GM10248 (cell line): ENCODE measurements around the gene NDUFB1.

Source experiments
- CTCF ChIA-PET: fragments of 300-600 bp; sonication (Branson Sonifier 250); formaldehyde crosslinking; extraction: SDS; loops from one replicate; lab custom pipeline; 2021; ENCODE audit warnings: antibody characterized with exemption; lab: Yijun Ruan, JAX
- POLR2A ChIA-PET: fragments of 350-650 bp; sonication (Branson Sonifier 250); formaldehyde crosslinking; extraction: SDS; loops from one replicate; lab custom pipeline; 2020; ENCODE audit warnings: antibody characterized with exemption; lab: Yijun Ruan, JAX
- DNase-seq: peaks from one replicate; pipeline ENCODE4 v3.0.0; 2012; ENCODE audit errors: extremely low spot score
- TF ChIP-seq, protein P1 (sequence below): IDR thresholded peaks from 2 replicates; pipeline ENCODE4 v1.5.1; 2012; ENCODE audit warnings: mild to moderate bottlenecking, low read depth; ENCODE audit errors: extremely low read depth, missing control alignments, control extremely low read depth

Gene NDUFB1

GRCh38 chr14:92105893-92106142 lies 15.7 kb downstream of the NDUFB1 start:
- TF ChIP-seq, protein P1, sequence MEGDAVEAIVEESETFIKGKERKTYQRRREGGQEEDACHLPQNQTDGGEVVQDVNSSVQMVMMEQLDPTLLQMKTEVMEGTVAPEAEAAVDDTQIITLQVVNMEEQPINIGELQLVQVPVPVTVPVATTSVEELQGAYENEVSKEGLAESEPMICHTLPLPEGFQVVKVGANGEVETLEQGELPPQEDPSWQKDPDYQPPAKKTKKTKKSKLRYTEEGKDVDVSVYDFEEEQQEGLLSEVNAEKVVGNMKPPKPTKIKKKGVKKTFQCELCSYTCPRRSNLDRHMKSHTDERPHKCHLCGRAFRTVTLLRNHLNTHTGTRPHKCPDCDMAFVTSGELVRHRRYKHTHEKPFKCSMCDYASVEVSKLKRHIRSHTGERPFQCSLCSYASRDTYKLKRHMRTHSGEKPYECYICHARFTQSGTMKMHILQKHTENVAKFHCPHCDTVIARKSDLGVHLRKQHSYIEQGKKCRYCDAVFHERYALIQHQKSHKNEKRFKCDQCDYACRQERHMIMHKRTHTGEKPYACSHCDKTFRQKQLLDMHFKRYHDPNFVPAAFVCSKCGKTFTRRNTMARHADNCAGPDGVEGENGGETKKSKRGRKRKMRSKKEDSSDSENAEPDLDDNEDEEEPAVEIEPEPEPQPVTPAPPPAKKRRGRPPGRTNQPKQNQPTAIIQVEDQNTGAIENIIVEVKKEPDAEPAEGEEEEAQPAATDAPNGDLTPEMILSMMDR = no peak
- ChIA-PET CTCF (interaction anchor here (0.7 to 5.8 kb wide), 11 partner anchors 11 to 368 kb away, joined by 3 to 134 read pairs (median 3); partner anchors contain the start of genes CPSF2, NDUFB1 and TRIP11), POLR2A (interaction anchor here (1.0 to 1.3 kb wide), 2 partner anchors 17 to 65 kb away, joined by 5 to 8 read pairs; partner anchors contain the start of genes CPSF2 and TRIP11)
- no peak for DNase-seq

DNA sequence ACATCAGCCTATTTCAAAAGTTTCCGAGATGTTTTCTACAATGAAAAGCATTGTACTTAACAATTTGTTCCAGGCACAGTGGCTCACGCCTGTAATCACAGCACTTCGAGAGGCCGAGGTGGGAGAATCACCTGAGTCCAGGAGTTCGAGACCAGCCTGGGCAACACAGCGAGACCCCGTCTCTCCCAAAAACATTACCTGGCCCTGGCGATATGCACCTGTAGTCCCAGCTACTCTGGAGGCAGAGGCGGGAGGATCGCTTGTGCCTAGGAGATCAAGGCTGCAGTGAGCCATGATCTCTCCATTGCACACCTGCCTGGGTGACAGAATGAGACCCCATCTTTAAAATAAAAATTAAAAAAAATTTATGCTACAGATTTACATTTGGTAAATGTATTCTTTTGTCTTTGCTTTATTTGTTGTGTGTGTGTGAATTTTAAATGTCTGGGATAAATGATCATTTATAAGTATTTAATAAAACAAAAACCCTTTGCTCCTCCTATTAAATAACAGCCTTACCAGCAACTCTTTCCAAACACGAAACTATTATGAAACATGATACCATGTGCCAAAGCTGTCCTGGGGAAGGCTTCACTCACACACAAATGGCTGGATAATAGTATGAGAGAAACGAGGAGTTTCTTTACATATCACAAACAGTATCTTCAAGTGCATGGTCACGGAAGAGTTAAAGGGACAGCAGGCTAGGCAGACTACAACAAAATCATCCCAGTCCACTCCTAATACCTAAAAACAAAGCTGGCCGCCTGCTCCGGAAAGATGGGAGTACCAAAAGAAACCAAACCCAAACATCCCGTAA lies 16.2 kb downstream of the NDUFB1 start:
- CTCF ChIA-PET = interaction anchor here (1.1 to 5.8 kb wide), 6 partner anchors 10 to 247 kb away, joined by 3 to 134 read pairs (median 6); partner anchors contain the start of genes CPSF2 and NDUFB1
- POLR2A ChIA-PET = interaction anchor here (1.3 kb wide), 1 partner anchor 17 kb away, joined by 8 read pairs; the partner anchor contains the start of gene CPSF2
- peak; percentile 33 for DNase-seq

GRCh38 chr14:92103363-92103989 lies 18.0 kb downstream of the NDUFB1 start:
- TF ChIP-seq, protein P1 = no peak
- DNase-seq = no peak
- ChIA-PET CTCF (interaction anchor here (1.3 to 5.8 kb wide), 2 partner anchors 17 to 29 kb away, joined by 3 to 134 read pairs; partner anchors contain the start of genes CPSF2 and NDUFB1), POLR2A (no interaction called here)

More for the DNA sequence above, 16.2 kb downstream of the NDUFB1 start:
- TF ChIP-seq, protein P1 = no peak

DNA sequence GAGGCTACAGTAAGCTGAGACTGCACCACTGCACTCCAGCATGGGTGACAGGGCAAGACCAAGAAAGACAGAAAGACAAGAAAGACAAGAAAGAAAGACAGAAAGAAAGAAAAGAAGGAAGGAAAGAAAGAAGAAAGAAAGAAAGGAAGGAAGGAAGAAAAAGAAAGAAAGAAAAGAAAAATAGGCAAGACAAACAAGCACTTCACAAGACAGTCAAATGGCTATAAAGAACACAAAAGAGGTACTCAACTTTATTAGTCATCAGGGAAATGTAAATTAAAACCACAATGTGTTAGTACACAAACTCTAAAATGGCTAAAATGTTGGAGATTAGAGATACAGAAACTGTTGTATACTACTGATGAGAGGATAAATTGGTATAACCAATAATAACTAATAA lies 21.7 kb downstream of the NDUFB1 start:
- ChIA-PET CTCF (interaction anchor here (1.2 kb wide), 1 partner anchor 103 kb away, joined by 4 read pairs; no protein-coding TSS in a partner anchor), POLR2A (no interaction called here)
- TF ChIP-seq, protein P1 = no peak
- no peak for DNase-seq

DNA sequence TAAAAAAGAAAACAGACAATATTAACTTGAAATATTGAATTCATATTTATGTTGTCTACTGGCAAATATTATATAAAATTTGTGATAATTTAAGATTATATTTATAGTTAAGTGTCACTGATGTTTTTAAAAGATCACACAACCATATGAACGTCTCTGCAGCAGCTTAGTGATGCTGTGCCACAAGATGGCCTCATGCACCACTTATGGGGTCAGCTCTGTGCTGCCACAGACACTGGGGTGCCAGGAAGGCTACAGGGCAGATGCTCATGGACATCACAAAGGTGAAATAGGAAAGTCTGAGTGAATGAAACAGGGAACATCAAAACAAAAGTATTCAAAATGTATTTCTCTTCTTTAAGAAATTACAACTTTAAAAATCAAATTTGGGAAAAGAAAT lies 28.2 kb downstream of the NDUFB1 start:
- POLR2A ChIA-PET = interaction anchor here (1.0 kb wide), 1 partner anchor 29 kb away, joined by 10 read pairs; the partner anchor contains the start of genes CPSF2 and NDUFB1
- no peak for DNase-seq
- CTCF ChIA-PET = interaction anchor here (0.8 to 1.5 kb wide), 2 partner anchors 13 to 259 kb away, joined by 3 to 8 read pairs; partner anchors contain the start of gene ATXN3
- TF ChIP-seq, protein P1 = peak; percentile 37

- no peak for DNase-seq
- POLR2A ChIA-PET = interaction anchor here (0.6 kb wide), 1 partner anchor 31 kb away, joined by 3 read pairs; no protein-coding TSS in a partner anchor
- TF ChIP-seq, protein P1 = no peak
- CTCF ChIA-PET = interaction anchor here (0.7 kb wide), 1 partner anchor 18 kb away, joined by 3 read pairs; the partner anchor contains the start of gene ATXN3
Observed at GRCh38 chr14:92088494-92088893, 33.0 kb downstream of the NDUFB1 start.
